SK-N-MC (cell line): ENCODE results near the gene ADRB2.

ENCODE experiments used
- DNase-seq: peaks from one replicate; pipeline ENCODE4 v3.0.0-alpha.2; 2011; ENCODE audit warnings: low read depth, low spot score
- H3K27ac ChIP-seq: fragments of 200-600 bp; sonication (generic); 2 replicates; pipeline ENCODE4 v1.5.1; 2016; ENCODE audit warnings: mixed run types
- H3K36me3 ChIP-seq: fragments of 200-600 bp; sonication (generic); 2 replicates; pipeline ENCODE4 v1.6.1; 2017; ENCODE audit warnings: antibody characterized with exemption, low read length, mixed read lengths; ENCODE audit not compliant: insufficient read depth
- H3K4me3 ChIP-seq: fragments of 200-600 bp; sonication (generic); 2 replicates; pipeline ENCODE4 v1.5.1; 2016
- H3K9ac ChIP-seq: fragments of 200-600 bp; sonication (generic); 2 replicates; pipeline ENCODE4 v1.8.0; 2017; ENCODE audit warnings: mixed run types, mixed read lengths; ENCODE audit not compliant: insufficient read length
- H3K9me3 ChIP-seq: fragments of 200-600 bp; sonication (generic); 2 replicates; pipeline ENCODE4 v1.6.1; 2017; ENCODE audit warnings: low read depth, mild to moderate bottlenecking, antibody characterized with exemption, low read length, moderate library complexity, mixed read lengths
- EZH2 ChIP-seq: fragments of 200-600 bp; sonication (generic); IDR thresholded peaks from one replicate; pipeline ENCODE4 v1.6.1; 2017; ENCODE audit warnings: antibody characterized with exemption
- FOXP2 ChIP-seq: optimal IDR thresholded peaks from 2 replicates; pipeline ENCODE3; 2011; ENCODE audit warnings: mild to moderate bottlenecking, moderate library complexity; ENCODE audit not compliant: insufficient read depth; ENCODE audit errors: extremely low read length, control extremely low read depth
- POLR2AphosphoS5 ChIP-seq: IDR thresholded peaks from 2 replicates; pipeline ENCODE4 v1.6.1; 2012; ENCODE audit warnings: mild to moderate bottlenecking, low read depth, low read length, borderline replicate concordance

ADRB2 gene

GRCh38 chr5:148849461-148849860 is 23.1 kb downstream of the ADRB2 start:
- no peak overlapping the region for H3K27ac ChIP-seq
- no peaks in the 10 kb centered on the region for H3K9me3 ChIP-seq
- no peak overlapping the region for H3K4me3 ChIP-seq
- DNase-seq: no peak
- no peak overlapping the region for H3K9ac ChIP-seq
- no peak for TF ChIP-seq FOXP2
- no peak for TF ChIP-seq POLR2AphosphoS5
- TF ChIP-seq EZH2: no peak
- no peaks in the 10 kb centered on the region for H3K36me3 ChIP-seq

DNA sequence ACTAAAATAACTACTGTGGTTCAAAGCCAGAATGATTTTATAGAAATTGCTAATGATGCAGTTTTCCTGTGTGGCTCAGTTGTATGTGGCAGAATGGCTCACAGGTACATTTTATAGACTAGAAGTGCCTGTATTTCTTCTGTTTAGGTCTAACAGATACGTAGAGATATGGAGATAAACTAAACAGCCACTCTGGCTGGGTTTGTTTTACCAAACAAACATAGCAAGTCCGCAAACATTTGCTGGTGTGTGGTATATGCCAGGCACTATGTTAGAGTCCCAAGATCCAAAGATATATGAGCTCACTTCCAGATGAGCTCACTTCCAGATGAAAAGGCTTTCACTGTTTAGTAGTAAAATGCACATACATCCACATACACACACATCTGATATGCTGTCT is 24.4 kb downstream of the ADRB2 start:
- no peak for TF ChIP-seq FOXP2
- TF ChIP-seq EZH2: no peak
- no peak for TF ChIP-seq POLR2AphosphoS5
- no peak for DNase-seq
- no peak overlapping the region for H3K4me3 ChIP-seq
- no peaks in the 10 kb centered on the region for H3K36me3 ChIP-seq
- H3K9ac ChIP-seq: no peak overlapping the region
- H3K9me3 ChIP-seq: no peaks in the 10 kb centered on the region
- no peak overlapping the region for H3K27ac ChIP-seq

GRCh38 chr5:148853868-148854267 is 27.5 kb downstream of the ADRB2 start:
- Histone ChIP-seq H3K9ac (no peak overlapping the region), H3K36me3 (no peaks in the 10 kb centered on the region), H3K9me3 (no peaks in the 10 kb centered on the region), H3K27ac (no peak overlapping the region), H3K4me3 (no peak overlapping the region)
- no peak for TF ChIP-seq FOXP2
- TF ChIP-seq EZH2: no peak
- TF ChIP-seq POLR2AphosphoS5: no peak
- DNase-seq: no peak

DNA sequence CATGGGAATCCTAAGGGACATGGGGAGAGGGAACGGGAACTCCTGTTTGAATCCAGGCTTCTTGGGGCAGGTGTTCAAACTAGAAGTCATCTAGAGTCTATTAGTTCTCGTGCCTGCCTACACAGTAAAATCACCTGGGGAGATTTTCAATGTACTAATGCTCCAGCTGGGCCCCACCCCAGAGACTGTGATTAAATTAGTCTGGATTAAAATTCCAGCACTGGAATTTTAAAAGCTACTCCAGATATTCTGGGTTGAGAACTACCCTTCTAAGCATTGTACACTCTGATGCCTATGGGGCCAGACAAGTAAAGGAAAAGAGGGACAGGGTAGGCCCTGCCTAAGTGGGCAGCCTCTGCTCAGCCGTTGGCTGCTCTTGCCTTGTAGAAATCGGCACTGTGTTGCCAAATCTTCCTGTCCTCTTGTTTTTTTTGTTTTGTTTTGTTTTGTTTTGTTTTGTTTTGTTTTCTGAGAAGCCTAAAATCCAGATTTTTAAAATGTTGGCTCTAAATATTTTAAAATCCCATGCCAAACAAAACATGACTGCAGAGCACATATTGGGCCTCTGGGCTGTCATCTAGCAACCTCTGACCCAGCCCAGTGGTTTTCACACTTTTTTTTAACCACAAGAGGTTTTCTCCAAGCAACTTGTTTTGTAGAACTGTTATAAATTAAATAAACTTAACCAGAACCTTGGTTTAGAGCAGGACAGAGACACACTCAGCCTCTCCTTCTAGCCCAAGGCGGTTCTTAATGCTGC is 29.0 kb downstream of the ADRB2 start:
- no peak for DNase-seq
- Histone ChIP-seq H3K36me3 (no peaks in the 10 kb centered on the region), H3K4me3 (no peak overlapping the region), H3K9me3 (no peaks in the 10 kb centered on the region), H3K9ac (no peak overlapping the region), H3K27ac (no peak overlapping the region)
- no peak for TF ChIP-seq EZH2
- no peak for TF ChIP-seq FOXP2
- TF ChIP-seq POLR2AphosphoS5: no peak

DNA sequence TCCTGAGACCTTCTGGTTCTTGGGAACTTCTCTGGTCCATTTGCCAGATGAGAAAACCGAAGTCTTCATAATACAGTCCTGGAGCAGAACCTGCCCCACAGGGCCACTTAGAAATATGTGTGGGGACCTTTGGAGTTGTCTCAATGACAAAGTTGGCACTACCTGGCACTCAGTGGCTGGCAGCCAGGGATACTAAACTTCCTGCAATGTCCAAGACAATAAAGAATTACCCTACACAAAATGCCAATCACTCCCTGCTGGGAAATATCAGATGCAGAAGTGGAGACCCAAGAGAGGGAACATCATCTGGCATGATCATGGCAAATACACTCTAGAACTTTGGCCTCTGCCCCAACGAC is 29.6 kb downstream of the ADRB2 start:
- Histone ChIP-seq H3K9me3 (no peaks in the 10 kb centered on the region), H3K36me3 (no peaks in the 10 kb centered on the region), H3K4me3 (no peak overlapping the region), H3K27ac (no peak overlapping the region), H3K9ac (no peak overlapping the region)
- no peak for DNase-seq
- no peak for TF ChIP-seq POLR2AphosphoS5
- no peak for TF ChIP-seq FOXP2
- TF ChIP-seq EZH2: no peak

GRCh38 chr5:148856424-148856823 is 30.0 kb downstream of the ADRB2 start:
- DNase-seq: no peak
- Histone ChIP-seq H3K27ac (no peak overlapping the region), H3K9me3 (no peaks in the 10 kb centered on the region), H3K4me3 (no peak overlapping the region), H3K36me3 (no peaks in the 10 kb centered on the region), H3K9ac (no peak overlapping the region)
- TF ChIP-seq POLR2AphosphoS5 (no peak), EZH2 (no peak), FOXP2 (no peak)

- Histone ChIP-seq H3K36me3 (no peaks in the 10 kb centered on the region), H3K27ac (no peak overlapping the region), H3K4me3 (no peak overlapping the region), H3K9me3 (no peaks in the 10 kb centered on the region), H3K9ac (no peak overlapping the region)
- DNase-seq: no peak
- TF ChIP-seq EZH2: no peak
- TF ChIP-seq POLR2AphosphoS5: no peak
- no peak for TF ChIP-seq FOXP2
These were observed 31.1 kb downstream of the ADRB2 start for GRCh38 chr5:148857474-148857873.

DNA sequence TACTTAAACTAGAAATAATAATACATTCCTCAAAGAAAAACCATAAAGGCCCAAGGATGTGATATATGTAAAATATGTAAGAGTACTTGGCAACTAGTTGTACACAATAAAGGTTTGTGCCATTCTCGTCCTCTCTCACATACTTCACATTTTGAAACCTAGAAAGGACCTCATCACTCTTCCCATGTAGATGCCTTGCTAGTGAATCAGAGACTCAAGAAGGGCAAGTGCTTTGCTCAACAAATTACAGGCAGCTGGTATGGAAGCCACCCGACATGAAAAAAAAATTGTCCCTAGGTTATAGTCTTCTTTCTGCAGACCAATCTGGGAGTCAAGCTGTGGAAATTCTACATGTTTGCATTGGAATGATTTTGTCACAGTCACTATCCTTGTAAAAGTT is 31.7 kb downstream of the ADRB2 start:
- Histone ChIP-seq H3K9ac (no peak overlapping the region), H3K4me3 (no peak overlapping the region), H3K27ac (no peak overlapping the region), H3K9me3 (no peaks in the 10 kb centered on the region), H3K36me3 (no peaks in the 10 kb centered on the region)
- no peak for TF ChIP-seq EZH2
- TF ChIP-seq FOXP2: no peak
- TF ChIP-seq POLR2AphosphoS5: no peak
- DNase-seq: no peak

DNA sequence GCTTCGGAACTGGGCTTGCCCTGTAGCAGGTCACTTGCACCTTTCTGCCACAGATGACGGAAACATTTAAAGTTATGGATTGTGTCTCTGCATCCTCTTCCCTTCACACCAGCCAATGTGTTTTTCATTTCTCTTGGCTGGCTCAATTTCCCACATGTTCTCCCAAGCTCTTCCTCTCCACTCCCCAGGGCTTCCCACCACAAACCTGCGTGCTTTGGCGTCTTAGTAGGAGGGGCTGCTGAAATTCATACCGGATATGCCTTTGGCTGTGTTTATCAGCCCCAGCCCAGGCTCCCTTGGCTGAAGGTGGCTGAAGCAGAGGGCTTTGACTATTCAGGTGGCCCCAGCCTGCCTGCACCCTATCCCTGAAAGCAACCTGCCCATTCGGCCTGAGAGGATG is 32.1 kb downstream of the ADRB2 start:
- no peak for DNase-seq
- H3K27ac ChIP-seq: no peak overlapping the region
- TF ChIP-seq POLR2AphosphoS5 (no peak), FOXP2 (no peak), EZH2 (no peak)

More for the DNA sequence above, 32.1 kb downstream of the ADRB2 start:
- H3K4me3 ChIP-seq: no peak overlapping the region
- no peaks in the 10 kb centered on the region for H3K36me3 ChIP-seq
- no peak overlapping the region for H3K9ac ChIP-seq
- H3K9me3 ChIP-seq: no peaks in the 10 kb centered on the region
